ENCODE results near the gene ABCA5.
"Not testable (repeated sequence)": the region's sequence is repeated elsewhere in the genome, so short reads cannot be mapped to it uniquely, and the experiment has no call there.

The ABCA5 gene

DNA sequence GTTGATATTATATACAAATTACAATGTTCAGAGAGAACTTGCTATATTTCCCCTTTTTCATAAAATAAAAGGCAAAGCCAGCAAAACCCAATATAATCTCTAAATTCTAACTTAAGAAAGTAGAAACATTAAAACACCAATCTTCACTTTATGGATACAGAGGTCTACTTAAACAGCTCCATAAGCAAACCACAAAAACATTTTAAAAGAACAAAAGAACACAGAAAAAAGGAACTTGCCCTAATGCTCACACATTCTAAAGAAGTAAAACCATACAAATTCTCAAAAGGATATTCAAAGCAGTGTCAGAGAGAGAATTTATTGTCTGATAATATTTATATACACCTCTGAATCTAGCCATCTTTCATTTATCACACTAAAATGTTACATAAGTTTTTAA is 98.9 kb downstream of the ABCA5 start:
- H3K4me1 ChIP-seq (ENCODE audit: control insufficient read depth in 1 of 2, insufficient read depth in 2 of 2, low read length in 2 of 2): peaks cover 0 to 3% of the 10 kb centered on the region in 2 donors
- H3K27me3 ChIP-seq (ENCODE audit: low read depth, low read length): no peaks in the 10 kb centered on the region
- peaks cover 5 to 10% of the 10 kb centered on the region in 2 donors for H3K9me3 ChIP-seq (ENCODE audit: control insufficient read depth in 1 of 2, low read length in 2 of 2)
- H3K4me3 ChIP-seq (ENCODE audit: low read depth in 1 of 2, low read length in 2 of 2): peak overlapping the region; percentile 7 to 37
- no peaks in the 10 kb centered on the region for H3K36me3 ChIP-seq (ENCODE audit: control insufficient read depth in 1 of 2, insufficient read depth in 2 of 2, low read length in 2 of 2)
- peak overlapping the region; percentile 42 for H3K27ac ChIP-seq (ENCODE audit: low read length)

DNA sequence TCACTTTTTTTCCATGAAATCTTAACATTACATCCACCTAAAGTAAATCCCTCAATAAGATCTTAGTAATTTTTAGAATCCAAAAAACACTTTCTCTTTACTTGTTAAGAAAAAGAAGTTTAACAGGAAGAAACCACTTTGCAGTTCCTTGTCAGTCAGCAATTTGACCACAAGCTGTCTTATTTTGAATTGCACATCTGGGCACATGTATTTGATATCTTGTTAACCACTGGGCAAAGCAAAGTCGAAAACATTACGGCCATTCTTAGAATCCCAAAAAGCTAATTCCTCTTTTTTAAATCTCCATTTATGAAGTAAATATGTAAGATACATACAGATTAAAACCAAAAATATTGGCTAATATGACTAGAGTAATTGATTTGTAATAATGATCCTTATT is 99.4 kb downstream of the ABCA5 start:
- H3K36me3 ChIP-seq (ENCODE audit: control insufficient read depth in 1 of 2, insufficient read depth in 2 of 2, low read length in 2 of 2): no peaks in the 10 kb centered on the region
- H3K4me3 ChIP-seq (ENCODE audit: low read depth in 1 of 2, low read length in 2 of 2): peak overlapping the region; percentile 7 to 37
- peaks cover 2 to 5% of the 10 kb centered on the region in 2 donors for H3K9me3 ChIP-seq (ENCODE audit: control insufficient read depth in 1 of 2, low read length in 2 of 2)
- H3K4me1 ChIP-seq (ENCODE audit: control insufficient read depth in 1 of 2, insufficient read depth in 2 of 2, low read length in 2 of 2): peaks cover 0 to 3% of the 10 kb centered on the region in 2 donors
- peak overlapping the region; percentile 42 for H3K27ac ChIP-seq (ENCODE audit: low read length)
- no peaks in the 10 kb centered on the region for H3K27me3 ChIP-seq (ENCODE audit: low read depth, low read length)

DNA sequence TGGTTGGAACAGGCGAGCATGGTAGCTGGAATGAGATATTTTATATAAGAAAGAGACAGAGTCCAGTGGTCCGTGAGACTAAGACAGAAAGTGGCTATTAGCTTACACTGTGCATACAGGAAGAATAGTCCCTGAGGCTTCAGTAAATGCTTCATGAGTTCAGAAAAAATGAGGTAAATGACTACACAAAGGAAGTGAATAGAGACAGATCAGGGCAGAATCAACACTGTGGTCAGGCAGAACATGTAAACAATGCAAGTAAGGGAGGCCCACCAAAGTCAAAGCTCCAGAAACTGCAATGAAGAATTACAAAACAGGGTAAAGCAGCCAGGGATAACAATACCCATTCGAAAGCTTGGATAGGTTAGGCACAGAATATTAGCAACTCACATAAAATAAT is 103.1 kb downstream of the ABCA5 start:
- Histone ChIP-seq H3K27me3 (ENCODE audit: low read depth, low read length) (no peaks in the 10 kb centered on the region), H3K27ac (ENCODE audit: low read length) (no peak overlapping the region), H3K36me3 (ENCODE audit: control insufficient read depth in 1 of 2, insufficient read depth in 2 of 2, low read length in 2 of 2) (peaks cover 0 to 5% of the 10 kb centered on the region in 2 donors), H3K4me1 (ENCODE audit: control insufficient read depth in 1 of 2, insufficient read depth in 2 of 2, low read length in 2 of 2) (no peaks in the 10 kb centered on the region), H3K9me3 (ENCODE audit: control insufficient read depth in 1 of 2, low read length in 2 of 2) (no peaks in the 10 kb centered on the region), H3K4me3 (ENCODE audit: low read depth in 1 of 2, low read length in 2 of 2) (no peak overlapping the region)

DNA sequence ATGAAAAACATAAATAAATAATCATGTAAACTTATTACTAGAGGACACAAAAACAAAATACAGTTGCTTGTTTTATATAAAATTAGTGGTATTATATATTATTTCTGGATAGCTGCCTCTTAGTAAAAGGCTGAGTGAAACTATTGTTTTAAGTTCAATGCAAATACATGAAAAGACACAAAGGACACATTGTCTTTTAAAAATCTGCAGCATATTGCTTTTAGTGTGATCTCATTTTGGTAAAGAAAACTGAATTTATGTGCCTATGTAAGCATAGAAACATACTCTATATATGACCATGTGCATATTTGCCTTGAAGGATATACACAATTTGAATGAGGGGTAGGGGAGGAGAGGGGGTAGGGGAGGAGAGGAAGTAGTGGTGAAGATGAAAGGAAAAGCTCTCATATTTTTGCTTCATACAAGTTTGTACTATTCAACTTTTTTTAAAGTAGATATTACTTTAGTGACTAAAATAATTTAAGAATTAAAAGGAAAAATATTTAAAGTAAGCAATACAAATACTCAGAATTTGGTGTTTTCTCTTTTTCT is 104.2 kb downstream of the ABCA5 start:
- Histone ChIP-seq H3K4me1 (ENCODE audit: control insufficient read depth in 1 of 2, insufficient read depth in 2 of 2, low read length in 2 of 2) (no peaks in the 10 kb centered on the region), H3K27me3 (ENCODE audit: low read depth, low read length) (no peaks in the 10 kb centered on the region), H3K4me3 (ENCODE audit: low read depth in 1 of 2, low read length in 2 of 2) (no peak overlapping the region), H3K36me3 (ENCODE audit: control insufficient read depth in 1 of 2, insufficient read depth in 2 of 2, low read length in 2 of 2) (peaks cover 0 to 8% of the 10 kb centered on the region in 2 donors), H3K27ac (ENCODE audit: low read length) (no peak overlapping the region), H3K9me3 (ENCODE audit: control insufficient read depth in 1 of 2, low read length in 2 of 2) (no peaks in the 10 kb centered on the region)

DNA sequence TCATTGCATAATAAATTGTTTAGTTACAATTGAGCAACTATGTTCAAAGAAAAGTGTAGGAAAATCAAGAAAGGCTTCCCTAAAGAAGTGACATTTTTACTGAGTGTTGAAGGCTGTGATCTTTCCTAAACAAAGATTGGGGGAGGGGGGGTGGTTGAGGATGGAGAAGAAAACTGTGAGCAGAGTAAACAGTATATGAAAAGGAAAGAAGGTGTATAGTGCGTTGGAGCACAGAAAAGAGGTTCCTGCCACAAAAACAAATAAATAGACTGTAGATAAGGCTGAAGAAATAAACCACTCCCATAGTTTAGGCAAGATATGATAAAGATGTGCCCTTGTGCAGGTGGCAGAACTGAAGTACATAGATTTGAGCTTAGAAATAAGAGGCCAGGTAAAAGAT is 106.8 kb downstream of the ABCA5 start:
- Histone ChIP-seq H3K4me1 (ENCODE audit: control insufficient read depth in 1 of 2, insufficient read depth in 2 of 2, low read length in 2 of 2) (no peaks in the 10 kb centered on the region), H3K9me3 (ENCODE audit: control insufficient read depth in 1 of 2, low read length in 2 of 2) (no peaks in the 10 kb centered on the region), H3K4me3 (ENCODE audit: low read depth in 1 of 2, low read length in 2 of 2) (no peak overlapping the region), H3K27ac (ENCODE audit: low read length) (no peak overlapping the region), H3K27me3 (ENCODE audit: low read depth, low read length) (no peaks in the 10 kb centered on the region), H3K36me3 (ENCODE audit: control insufficient read depth in 1 of 2, insufficient read depth in 2 of 2, low read length in 2 of 2) (peaks cover 0 to 8% of the 10 kb centered on the region in 2 donors)

DNA sequence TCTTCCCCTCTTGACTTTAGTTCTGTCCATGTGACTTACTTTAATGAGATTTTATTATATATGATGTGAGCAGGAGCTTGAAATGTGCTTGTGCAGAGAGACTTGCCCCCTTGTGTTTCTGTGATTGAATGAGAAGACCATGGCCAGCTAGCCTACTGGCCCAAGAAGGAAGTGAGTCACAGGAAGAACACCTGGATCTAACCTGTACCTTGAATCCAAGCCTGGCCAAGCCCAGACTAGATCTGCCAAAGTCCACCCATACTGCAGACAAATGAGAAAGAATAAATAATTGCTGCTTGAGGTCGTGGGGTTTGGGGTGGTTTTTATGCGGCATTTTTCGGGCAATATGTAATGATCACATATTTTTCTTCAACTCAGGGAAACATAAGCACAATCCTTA is 107.9 kb downstream of the ABCA5 start:
- H3K36me3 ChIP-seq (ENCODE audit: control insufficient read depth in 1 of 2, insufficient read depth in 2 of 2, low read length in 2 of 2): peaks cover 0 to 8% of the 10 kb centered on the region in 2 donors
- H3K27me3 ChIP-seq (ENCODE audit: low read depth, low read length): no peaks in the 10 kb centered on the region
- no peaks in the 10 kb centered on the region for H3K4me1 ChIP-seq (ENCODE audit: control insufficient read depth in 1 of 2, insufficient read depth in 2 of 2, low read length in 2 of 2)
- no peaks in the 10 kb centered on the region for H3K9me3 ChIP-seq (ENCODE audit: control insufficient read depth in 1 of 2, low read length in 2 of 2)
- H3K27ac ChIP-seq (ENCODE audit: low read length): no peak overlapping the region
- no peak overlapping the region for H3K4me3 ChIP-seq (ENCODE audit: low read depth in 1 of 2, low read length in 2 of 2)

DNA sequence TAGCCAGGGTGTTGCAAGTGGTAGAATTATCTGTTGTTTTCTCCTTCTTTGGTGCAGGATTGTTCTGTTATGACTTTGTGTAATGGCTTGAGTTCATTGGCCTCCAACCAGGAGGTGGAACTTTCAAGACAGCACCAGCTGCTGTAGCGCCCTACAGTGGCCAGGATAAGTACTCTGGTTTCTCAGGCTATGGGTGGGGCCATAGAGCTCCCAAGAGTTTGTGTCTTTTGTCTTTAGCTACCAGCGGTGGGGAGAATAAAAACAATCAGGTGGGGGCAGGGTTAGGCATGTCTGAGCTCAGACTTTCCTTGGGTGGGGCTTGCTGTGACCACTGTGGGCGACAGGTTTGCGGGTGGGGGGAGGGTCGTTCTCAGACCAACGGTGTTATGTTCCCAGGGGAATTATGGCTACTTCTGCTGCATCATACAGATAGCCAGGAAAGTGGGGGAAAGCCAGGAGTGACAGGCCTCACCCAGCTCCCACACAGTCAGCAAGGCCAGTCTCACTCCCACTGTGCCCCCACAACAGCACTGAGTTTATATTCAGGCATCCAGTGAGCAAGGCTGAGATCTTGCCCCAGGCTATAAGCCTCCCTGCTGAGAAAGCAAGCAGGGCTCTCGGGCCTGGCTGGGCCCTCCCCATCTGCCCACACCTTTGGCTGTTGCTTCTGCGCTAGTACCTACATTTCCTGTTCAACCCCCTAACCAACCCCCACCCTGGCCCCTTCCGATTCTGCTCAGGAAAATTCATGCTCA is 113.7 kb downstream of the ABCA5 start:
- Histone ChIP-seq H3K36me3 (ENCODE audit: control insufficient read depth in 1 of 2, insufficient read depth in 2 of 2, low read length in 2 of 2) (peaks cover 0 to 4% of the 10 kb centered on the region in 2 donors), H3K4me1 (ENCODE audit: control insufficient read depth in 1 of 2, insufficient read depth in 2 of 2, low read length in 2 of 2) (no peaks in the 10 kb centered on the region), H3K4me3 (ENCODE audit: low read depth in 1 of 2, low read length in 2 of 2) (no peak overlapping the region), H3K27ac (ENCODE audit: low read length) (no peak overlapping the region), H3K27me3 (ENCODE audit: low read depth, low read length) (no peaks in the 10 kb centered on the region), H3K9me3 (ENCODE audit: control insufficient read depth in 1 of 2, low read length in 2 of 2) (no peaks in the 10 kb centered on the region)

DNA sequence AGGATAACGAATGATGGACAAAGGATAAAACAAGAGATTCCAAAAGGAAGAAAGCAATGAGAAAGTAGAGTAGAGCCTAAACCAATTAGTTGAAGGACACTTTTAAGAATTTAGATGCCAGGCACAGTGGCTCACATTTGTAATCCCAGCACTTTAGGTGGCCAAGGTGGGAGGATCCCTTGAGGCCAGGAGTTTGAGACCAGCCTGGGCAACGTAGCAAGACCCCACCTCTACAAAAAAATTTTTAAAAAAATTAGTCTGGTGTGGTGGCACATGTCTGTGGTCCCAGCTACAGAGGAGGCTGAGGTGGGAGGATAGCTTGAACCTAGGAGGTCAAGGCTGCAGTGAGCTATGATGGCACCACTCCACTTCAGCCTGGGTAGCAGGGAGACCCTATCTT is 118.3 kb downstream of the ABCA5 start:
- Histone ChIP-seq H3K27me3 (ENCODE audit: low read depth, low read length) (no peaks in the 10 kb centered on the region), H3K4me3 (ENCODE audit: low read depth in 1 of 2, low read length in 2 of 2) (no peak overlapping the region), H3K36me3 (ENCODE audit: control insufficient read depth in 1 of 2, insufficient read depth in 2 of 2, low read length in 2 of 2) (peaks cover 0 to 4% of the 10 kb centered on the region in 2 donors), H3K27ac (ENCODE audit: low read length) (no peak overlapping the region), H3K9me3 (ENCODE audit: control insufficient read depth in 1 of 2, low read length in 2 of 2) (no peaks in the 10 kb centered on the region), H3K4me1 (ENCODE audit: control insufficient read depth in 1 of 2, insufficient read depth in 2 of 2, low read length in 2 of 2) (no peaks in the 10 kb centered on the region)

DNA sequence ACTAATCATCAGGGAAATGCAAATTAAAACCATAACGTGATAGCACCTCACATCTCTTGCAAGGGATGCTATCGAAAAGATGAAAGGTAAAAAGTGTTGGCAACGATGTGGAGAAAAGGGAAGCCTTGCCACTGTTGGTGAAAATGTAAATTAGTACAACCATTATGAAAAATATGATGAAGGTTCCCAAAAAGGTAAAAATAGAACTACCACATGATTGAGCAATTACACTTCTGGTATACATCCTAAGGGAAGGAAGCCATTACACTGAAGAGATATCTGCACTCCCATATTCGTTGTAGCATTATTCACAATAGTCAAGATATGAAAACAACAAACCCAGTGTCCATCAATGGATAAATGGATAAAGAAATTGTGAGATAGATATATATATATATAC is 119.8 kb downstream of the ABCA5 start:
- no peak overlapping the region for H3K4me3 ChIP-seq (ENCODE audit: low read depth in 1 of 2, low read length in 2 of 2)
- H3K27me3 ChIP-seq (ENCODE audit: low read depth, low read length): no peaks in the 10 kb centered on the region
- H3K4me1 ChIP-seq (ENCODE audit: control insufficient read depth in 1 of 2, insufficient read depth in 2 of 2, low read length in 2 of 2): no peaks in the 10 kb centered on the region
- no peaks in the 10 kb centered on the region for H3K9me3 ChIP-seq (ENCODE audit: control insufficient read depth in 1 of 2, low read length in 2 of 2)
- H3K36me3 ChIP-seq (ENCODE audit: control insufficient read depth in 1 of 2, insufficient read depth in 2 of 2, low read length in 2 of 2): no peaks in the 10 kb centered on the region
- no peak overlapping the region for H3K27ac ChIP-seq (ENCODE audit: low read length)

DNA sequence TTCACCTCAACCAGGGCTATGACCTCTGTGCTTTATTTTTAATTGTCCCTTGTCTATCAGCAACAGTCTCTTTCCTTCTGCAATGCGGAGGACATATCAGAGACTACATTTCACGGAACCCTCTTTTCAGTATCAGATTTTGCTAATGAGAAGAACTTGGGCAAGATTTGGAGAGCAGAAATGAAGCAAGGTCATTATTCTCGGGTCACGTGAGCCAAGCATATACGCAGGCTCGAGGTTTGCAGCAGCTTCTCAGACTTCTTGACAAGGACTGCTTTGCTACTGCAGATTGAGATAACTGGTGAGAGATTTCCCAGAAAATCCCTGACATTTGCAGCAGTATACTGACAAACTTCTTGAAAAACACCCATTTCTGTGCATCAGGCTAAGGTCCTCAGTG is 128.7 kb downstream of the ABCA5 start:
- H3K4me3 ChIP-seq (ENCODE audit: low read depth in 1 of 2, low read length in 2 of 2): no peak overlapping the region
- H3K36me3 ChIP-seq (ENCODE audit: control insufficient read depth in 1 of 2, insufficient read depth in 2 of 2, low read length in 2 of 2): no peaks in the 10 kb centered on the region
- H3K9me3 ChIP-seq (ENCODE audit: control insufficient read depth in 1 of 2, low read length in 2 of 2): no peaks in the 10 kb centered on the region
- H3K27ac ChIP-seq (ENCODE audit: low read length): no peak overlapping the region
- no peaks in the 10 kb centered on the region for H3K27me3 ChIP-seq (ENCODE audit: low read depth, low read length)
- no peaks in the 10 kb centered on the region for H3K4me1 ChIP-seq (ENCODE audit: control insufficient read depth in 1 of 2, insufficient read depth in 2 of 2, low read length in 2 of 2)

DNA sequence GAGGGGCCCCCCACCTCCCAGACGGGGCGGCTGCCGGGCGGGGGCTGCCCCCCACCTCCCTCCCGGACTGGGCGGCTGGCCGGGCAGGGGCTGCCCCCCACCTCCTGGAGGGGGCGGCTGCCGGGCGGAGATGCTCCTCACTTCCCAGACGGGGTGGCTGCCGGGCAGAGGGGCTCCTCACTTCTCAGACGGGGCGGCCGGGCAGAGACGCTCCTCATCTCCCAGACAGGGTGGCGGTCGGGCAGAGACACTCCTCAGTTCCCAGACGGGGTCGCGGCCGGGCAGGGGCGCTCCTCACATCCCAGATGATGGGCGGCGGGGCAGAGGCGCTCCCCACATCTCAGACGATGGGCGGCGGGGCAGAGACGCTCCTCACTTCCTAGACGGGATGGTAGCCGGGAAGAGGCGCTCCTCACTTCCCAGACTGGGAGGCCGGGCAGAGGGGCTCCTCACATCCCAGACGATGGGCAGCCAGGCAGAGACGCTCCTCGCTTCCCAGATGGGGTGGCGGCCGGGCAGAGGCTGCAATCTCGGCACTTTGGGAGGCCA is 130.8 kb downstream of the ABCA5 start:
- H3K4me1 ChIP-seq (ENCODE audit: control insufficient read depth in 1 of 2, insufficient read depth in 2 of 2, low read length in 2 of 2); H3K9me3 ChIP-seq (ENCODE audit: control insufficient read depth in 1 of 2, low read length in 2 of 2); H3K4me3 ChIP-seq (ENCODE audit: low read depth in 1 of 2, low read length in 2 of 2); H3K27ac ChIP-seq (ENCODE audit: low read length); H3K36me3 ChIP-seq (ENCODE audit: control insufficient read depth in 1 of 2, insufficient read depth in 2 of 2, low read length in 2 of 2); H3K27me3 ChIP-seq (ENCODE audit: low read depth, low read length): not testable (repeated sequence)
